Tibial nerve (tissue), 4 donors: ENCODE data around the gene CNIH3.

ENCODE experiments used
- EP300 ChIP-seq, 2 donors: sonication (generic); formaldehyde crosslinking; IDR thresholded peaks; one replicate each; pipeline ENCODE4 v1.6.1; 2017; ENCODE audit warnings: antibody characterized with exemption in 2 of 2, mild to moderate bottlenecking in 1 of 2
- POLR2A ChIP-seq, 2 donors: fragments of 450-650 bp; IDR thresholded peaks; one replicate each; pipeline ENCODE4 v1.6.1; 2017; ENCODE audit warnings: antibody characterized with exemption in 2 of 2, mild to moderate bottlenecking in 2 of 2, moderate library complexity in 2 of 2
- TF ChIP-seq, protein P1 (sequence below), 5 experiments: fragments of 200-600 bp in 3 of 5; fragments of 450-650 bp in 2 of 5; sonication (generic) in 3 of 5; IDR thresholded peaks; one replicate each; pipeline ENCODE4 v1.5.1; 2016 to 2019; ENCODE audit warnings: antibody characterized with exemption in 5 of 5, mild to moderate bottlenecking in 3 of 5, moderate library complexity in 2 of 5

DNA sequence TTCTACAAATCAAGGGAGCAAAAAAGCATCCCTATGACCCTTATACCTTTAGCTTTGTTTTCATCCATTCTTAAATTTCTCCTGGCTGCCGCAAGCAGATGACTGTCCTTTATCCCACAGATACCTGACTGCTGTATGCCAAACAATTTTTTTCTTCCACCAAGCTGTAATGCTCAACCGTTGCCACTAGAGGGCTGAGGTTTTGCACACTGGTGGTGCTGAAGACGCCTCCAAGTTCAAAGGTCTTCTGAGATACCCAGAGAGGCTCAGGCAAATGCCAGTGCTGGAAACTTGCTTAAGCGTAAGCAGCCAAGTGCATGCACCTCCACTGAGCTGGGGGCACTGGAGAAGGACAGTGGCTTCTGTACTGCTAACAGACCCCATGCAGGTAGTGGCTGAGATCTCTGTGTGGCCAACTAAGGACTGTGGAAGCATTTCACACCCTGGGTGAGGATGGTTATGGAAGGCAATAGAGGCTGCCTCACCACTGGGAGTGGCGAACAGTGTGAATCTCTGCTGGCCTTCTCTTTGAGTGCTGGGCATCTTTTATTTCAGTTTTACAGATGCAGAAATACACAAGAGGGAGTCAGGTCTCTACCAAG, 28.5 kb downstream of the CNIH3 start:
- TF ChIP-seq, protein P1, sequence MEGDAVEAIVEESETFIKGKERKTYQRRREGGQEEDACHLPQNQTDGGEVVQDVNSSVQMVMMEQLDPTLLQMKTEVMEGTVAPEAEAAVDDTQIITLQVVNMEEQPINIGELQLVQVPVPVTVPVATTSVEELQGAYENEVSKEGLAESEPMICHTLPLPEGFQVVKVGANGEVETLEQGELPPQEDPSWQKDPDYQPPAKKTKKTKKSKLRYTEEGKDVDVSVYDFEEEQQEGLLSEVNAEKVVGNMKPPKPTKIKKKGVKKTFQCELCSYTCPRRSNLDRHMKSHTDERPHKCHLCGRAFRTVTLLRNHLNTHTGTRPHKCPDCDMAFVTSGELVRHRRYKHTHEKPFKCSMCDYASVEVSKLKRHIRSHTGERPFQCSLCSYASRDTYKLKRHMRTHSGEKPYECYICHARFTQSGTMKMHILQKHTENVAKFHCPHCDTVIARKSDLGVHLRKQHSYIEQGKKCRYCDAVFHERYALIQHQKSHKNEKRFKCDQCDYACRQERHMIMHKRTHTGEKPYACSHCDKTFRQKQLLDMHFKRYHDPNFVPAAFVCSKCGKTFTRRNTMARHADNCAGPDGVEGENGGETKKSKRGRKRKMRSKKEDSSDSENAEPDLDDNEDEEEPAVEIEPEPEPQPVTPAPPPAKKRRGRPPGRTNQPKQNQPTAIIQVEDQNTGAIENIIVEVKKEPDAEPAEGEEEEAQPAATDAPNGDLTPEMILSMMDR (IDR thresholded peaks at IDR 0.05): peak; percentile 71 to 86 (median 76)
- TF ChIP-seq POLR2A (IDR thresholded peaks at IDR 0.05) (no peak), EP300 (IDR thresholded peaks at IDR 0.05) (no peak)
